ENCODE results near the gene IDH3A.

IDH3A gene

DNA sequence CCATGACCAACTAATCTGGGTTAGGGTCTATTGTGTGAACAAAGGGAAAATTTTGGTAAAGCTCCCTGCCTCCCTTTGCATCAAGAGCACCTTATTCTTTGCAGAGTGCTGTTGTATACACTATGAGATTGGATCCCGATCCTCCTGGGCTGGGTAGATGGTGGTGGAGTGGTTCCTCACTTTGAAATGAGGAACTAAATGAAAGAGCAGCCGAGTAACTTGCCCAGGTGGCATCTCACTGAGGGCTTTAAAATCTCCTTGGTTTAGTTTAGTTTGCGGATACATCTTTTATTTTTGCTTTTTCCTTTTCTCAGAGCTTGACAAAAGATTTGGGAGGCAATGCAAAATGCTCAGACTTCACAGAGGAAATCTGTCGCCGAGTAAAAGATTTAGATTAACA is 19.4 kb downstream of the IDH3A start:
- Histone ChIP-seq H3K36me3 (ENCODE audit: control insufficient read depth, insufficient read depth, low read length) (peaks cover 68% of the 10 kb centered on the region), H3K4me3 (ENCODE audit: extremely low read depth, insufficient read depth, low read length, poor library complexity, severe bottlenecking) (no peak overlapping the region), H3K9me3 (ENCODE audit: control insufficient read depth, low read length) (no peaks in the 10 kb centered on the region), H3K4me1 (ENCODE audit: control insufficient read depth, insufficient read depth, low read length, poor library complexity, severe bottlenecking) (no peaks in the 10 kb centered on the region), H3K27ac (ENCODE audit: low read depth, low read length, severe bottlenecking) (no peak overlapping the region)
- WGBS, 2 experiments (ENCODE audit: insufficient coverage in 2 of 2), result 88 to 95% methylated on average over 4 of the region's 5 CpGs

- Histone ChIP-seq H3K4me3 (ENCODE audit: extremely low read depth, insufficient read depth, low read length, poor library complexity, severe bottlenecking) (no peak overlapping the region), H3K9me3 (ENCODE audit: control insufficient read depth, low read length) (no peaks in the 10 kb centered on the region), H3K4me1 (ENCODE audit: control insufficient read depth, insufficient read depth, low read length, poor library complexity, severe bottlenecking) (no peaks in the 10 kb centered on the region), H3K27ac (ENCODE audit: low read depth, low read length, severe bottlenecking) (no peak overlapping the region), H3K36me3 (ENCODE audit: control insufficient read depth, insufficient read depth, low read length) (peaks cover 53% of the 10 kb centered on the region)
- WGBS, 2 experiments (ENCODE audit: insufficient coverage in 2 of 2), result 95% methylated on average over 12 to 15 of the region's 17 CpGs
These were observed 21.9 kb downstream of the IDH3A start for GRCh38 chr15:78170848-78171773.

- 91 to 97% methylated on average over 7 of the region's 9 CpGs for WGBS, 2 experiments (ENCODE audit: insufficient coverage in 2 of 2)
- H3K36me3 ChIP-seq (ENCODE audit: control insufficient read depth, insufficient read depth, low read length), result peaks cover 44% of the 10 kb centered on the region
- no peak overlapping the region for H3K27ac ChIP-seq (ENCODE audit: low read depth, low read length, severe bottlenecking)
- H3K9me3 ChIP-seq (ENCODE audit: control insufficient read depth, low read length), result no peaks in the 10 kb centered on the region
- H3K4me1 ChIP-seq (ENCODE audit: control insufficient read depth, insufficient read depth, low read length, poor library complexity, severe bottlenecking), result no peaks in the 10 kb centered on the region
- no peak overlapping the region for H3K4me3 ChIP-seq (ENCODE audit: extremely low read depth, insufficient read depth, low read length, poor library complexity, severe bottlenecking)
These were observed 22.8 kb downstream of the IDH3A start for GRCh38 chr15:78171864-78172472.

GRCh38 chr15:78174401-78174800 is 25.2 kb downstream of the IDH3A start:
- peaks cover 25% of the 10 kb centered on the region for H3K36me3 ChIP-seq (ENCODE audit: control insufficient read depth, insufficient read depth, low read length)
- H3K9me3 ChIP-seq (ENCODE audit: control insufficient read depth, low read length), result no peaks in the 10 kb centered on the region
- no peak overlapping the region for H3K27ac ChIP-seq (ENCODE audit: low read depth, low read length, severe bottlenecking)
- no peaks in the 10 kb centered on the region for H3K4me1 ChIP-seq (ENCODE audit: control insufficient read depth, insufficient read depth, low read length, poor library complexity, severe bottlenecking)
- no peak overlapping the region for H3K4me3 ChIP-seq (ENCODE audit: extremely low read depth, insufficient read depth, low read length, poor library complexity, severe bottlenecking)
- WGBS, 2 experiments (ENCODE audit: insufficient coverage in 2 of 2), result 84 to 89% methylated on average over 5 to 9 of the region's 9 CpGs

DNA sequence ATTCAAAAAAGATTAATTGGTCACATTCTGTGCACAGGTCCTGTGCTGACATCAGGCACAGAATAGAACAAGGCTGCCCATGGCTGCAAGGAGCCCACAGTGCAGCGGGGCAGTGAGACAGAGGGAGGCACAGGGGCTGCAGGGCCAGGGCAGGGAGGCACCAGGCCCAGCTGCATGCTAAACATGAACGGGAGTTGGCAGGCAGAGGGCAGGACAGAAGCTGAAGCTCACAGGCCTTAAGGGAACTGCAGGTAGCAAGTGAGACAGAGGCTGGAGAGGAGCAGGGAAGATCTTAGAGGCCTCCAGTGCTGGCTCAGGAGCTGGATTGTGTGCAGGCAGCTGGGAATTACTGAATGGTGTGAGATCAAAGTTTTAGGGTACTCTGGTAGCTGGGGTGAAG is 26.2 kb downstream of the IDH3A start:
- Histone ChIP-seq H3K4me3 (ENCODE audit: extremely low read depth, insufficient read depth, low read length, poor library complexity, severe bottlenecking) (no peak overlapping the region), H3K9me3 (ENCODE audit: control insufficient read depth, low read length) (no peaks in the 10 kb centered on the region), H3K4me1 (ENCODE audit: control insufficient read depth, insufficient read depth, low read length, poor library complexity, severe bottlenecking) (no peaks in the 10 kb centered on the region), H3K36me3 (ENCODE audit: control insufficient read depth, insufficient read depth, low read length) (peaks cover 21% of the 10 kb centered on the region), H3K27ac (ENCODE audit: low read depth, low read length, severe bottlenecking) (no peak overlapping the region)
- 89 to 95% methylated on average over 2 of the region's 2 CpGs for whole genome bisulfite sequencing, 2 experiments (ENCODE audit: insufficient coverage in 2 of 2)

DNA sequence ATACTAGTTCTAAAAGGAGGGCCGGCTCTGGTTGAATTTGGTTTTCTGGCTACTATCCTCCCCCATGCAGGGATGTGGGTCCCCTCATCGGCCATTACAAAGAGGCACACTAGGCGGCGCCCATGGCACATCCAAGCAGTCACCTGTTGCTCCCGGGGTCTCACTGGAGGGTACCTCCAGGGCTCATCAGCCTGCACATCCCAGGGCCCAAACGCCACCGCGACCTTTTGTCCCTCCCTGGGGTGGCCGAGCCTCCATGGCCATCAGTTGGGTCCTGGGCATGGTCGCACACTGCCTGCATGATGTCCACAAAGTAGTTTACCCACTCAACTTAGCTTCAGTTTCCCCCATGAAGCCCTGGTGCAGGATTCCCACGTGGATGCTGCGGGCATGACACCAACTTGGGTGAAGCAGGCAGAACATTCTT is 28.3 kb downstream of the IDH3A start:
- Histone ChIP-seq H3K9me3 (ENCODE audit: control insufficient read depth, low read length) (no peaks in the 10 kb centered on the region), H3K4me3 (ENCODE audit: extremely low read depth, insufficient read depth, low read length, poor library complexity, severe bottlenecking) (no peak overlapping the region), H3K4me1 (ENCODE audit: control insufficient read depth, insufficient read depth, low read length, poor library complexity, severe bottlenecking) (no peaks in the 10 kb centered on the region), H3K36me3 (ENCODE audit: control insufficient read depth, insufficient read depth, low read length) (no peaks in the 10 kb centered on the region), H3K27ac (ENCODE audit: low read depth, low read length, severe bottlenecking) (no peak overlapping the region)
- WGBS, 2 experiments (ENCODE audit: insufficient coverage in 2 of 2), result 17 to 23% methylated on average over 8 to 10 of the region's 12 CpGs

- H3K4me3 ChIP-seq (ENCODE audit: extremely low read depth, insufficient read depth, low read length, poor library complexity, severe bottlenecking), result no peak overlapping the region
- no peaks in the 10 kb centered on the region for H3K9me3 ChIP-seq (ENCODE audit: control insufficient read depth, low read length)
- 85 to 86% methylated on average over 4 to 5 of the region's 6 CpGs for WGBS, 2 experiments (ENCODE audit: insufficient coverage in 2 of 2)
- H3K36me3 ChIP-seq (ENCODE audit: control insufficient read depth, insufficient read depth, low read length), result no peaks in the 10 kb centered on the region
- no peaks in the 10 kb centered on the region for H3K4me1 ChIP-seq (ENCODE audit: control insufficient read depth, insufficient read depth, low read length, poor library complexity, severe bottlenecking)
- H3K27ac ChIP-seq (ENCODE audit: low read depth, low read length, severe bottlenecking), result no peak overlapping the region
These were observed 28.9 kb downstream of the IDH3A start for GRCh38 chr15:78178064-78178463.

DNA sequence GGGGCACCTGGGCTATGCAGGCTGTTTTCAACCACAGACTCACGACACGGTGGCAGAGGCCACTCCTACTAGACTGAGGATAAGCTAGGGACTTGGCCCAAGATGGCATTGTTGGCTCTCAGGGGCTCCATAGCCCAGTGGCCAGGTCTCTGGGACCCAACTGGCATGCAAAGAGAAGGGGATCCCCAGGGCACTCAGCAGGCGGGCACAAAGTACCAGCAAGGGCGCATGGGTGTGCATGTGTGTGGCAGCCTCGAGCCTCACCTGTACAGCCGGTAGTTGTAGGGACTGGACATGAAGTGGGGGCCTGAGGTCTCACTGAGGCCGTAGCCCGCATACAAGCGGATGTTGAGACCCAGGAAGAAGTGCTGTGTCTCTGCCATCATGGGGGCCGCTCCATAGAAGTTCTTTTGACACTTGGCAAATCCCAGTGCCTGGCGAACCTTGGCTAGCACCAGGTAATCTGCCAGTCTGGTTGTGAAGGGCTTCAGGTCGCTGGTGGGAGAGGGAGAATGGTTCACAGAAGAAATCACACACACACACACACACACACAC is 30.2 kb downstream of the IDH3A start:
- Histone ChIP-seq H3K4me1 (ENCODE audit: control insufficient read depth, insufficient read depth, low read length, poor library complexity, severe bottlenecking) (no peaks in the 10 kb centered on the region), H3K27ac (ENCODE audit: low read depth, low read length, severe bottlenecking) (no peak overlapping the region), H3K4me3 (ENCODE audit: extremely low read depth, insufficient read depth, low read length, poor library complexity, severe bottlenecking) (no peak overlapping the region), H3K36me3 (ENCODE audit: control insufficient read depth, insufficient read depth, low read length) (no peaks in the 10 kb centered on the region), H3K9me3 (ENCODE audit: control insufficient read depth, low read length) (no peaks in the 10 kb centered on the region)
- WGBS, 2 experiments (ENCODE audit: insufficient coverage in 2 of 2), result 90 to 93% methylated on average over 9 to 10 of the region's 12 CpGs

DNA sequence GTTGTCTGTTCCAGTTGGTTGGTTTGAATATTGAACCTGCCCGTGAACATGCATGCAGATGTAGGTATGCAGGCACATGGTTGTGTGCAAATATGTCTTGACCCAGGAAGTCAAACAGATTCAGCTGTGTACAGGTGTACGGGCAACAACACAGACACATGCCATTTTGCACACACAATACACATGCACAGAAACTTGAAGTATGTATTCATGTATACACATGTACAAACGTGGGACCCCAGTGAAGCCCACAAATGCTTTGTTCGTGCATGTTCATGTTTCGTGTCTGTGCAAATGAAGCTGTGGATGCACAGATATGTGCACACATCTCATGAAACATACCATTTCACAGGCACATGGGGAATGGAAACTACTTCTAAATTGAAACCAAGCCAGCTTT is 30.7 kb downstream of the IDH3A start:
- WGBS, 2 experiments (ENCODE audit: insufficient coverage in 2 of 2), result 96 to 100% methylated on average over 3 of the region's 5 CpGs
- Histone ChIP-seq H3K9me3 (ENCODE audit: control insufficient read depth, low read length) (no peaks in the 10 kb centered on the region), H3K36me3 (ENCODE audit: control insufficient read depth, insufficient read depth, low read length) (no peaks in the 10 kb centered on the region)

GRCh38 chr15:78182336-78182700 is 33.2 kb downstream of the IDH3A start:
- Histone ChIP-seq H3K36me3 (ENCODE audit: control insufficient read depth, insufficient read depth, low read length) (no peaks in the 10 kb centered on the region), H3K27ac (ENCODE audit: low read depth, low read length, severe bottlenecking) (no peak overlapping the region), H3K4me3 (ENCODE audit: extremely low read depth, insufficient read depth, low read length, poor library complexity, severe bottlenecking) (no peak overlapping the region), H3K9me3 (ENCODE audit: control insufficient read depth, low read length) (no peaks in the 10 kb centered on the region), H3K4me1 (ENCODE audit: control insufficient read depth, insufficient read depth, low read length, poor library complexity, severe bottlenecking) (no peaks in the 10 kb centered on the region)
- WGBS, 2 experiments (ENCODE audit: insufficient coverage in 2 of 2), result 91 to 100% methylated on average over 3 to 4 of the region's 5 CpGs

More for the DNA sequence above, 30.7 kb downstream of the IDH3A start:
- Histone ChIP-seq H3K4me1 (ENCODE audit: control insufficient read depth, insufficient read depth, low read length, poor library complexity, severe bottlenecking) (no peaks in the 10 kb centered on the region), H3K27ac (ENCODE audit: low read depth, low read length, severe bottlenecking) (no peak overlapping the region), H3K4me3 (ENCODE audit: extremely low read depth, insufficient read depth, low read length, poor library complexity, severe bottlenecking) (no peak overlapping the region)

- no CpG with 5 or more reads among the region's 4 CpGs for WGBS, 2 experiments (ENCODE audit: insufficient coverage in 2 of 2)
- no peaks in the 10 kb centered on the region for H3K36me3 ChIP-seq (ENCODE audit: control insufficient read depth, insufficient read depth, low read length)
- no peak overlapping the region for H3K4me3 ChIP-seq (ENCODE audit: extremely low read depth, insufficient read depth, low read length, poor library complexity, severe bottlenecking)
- no peaks in the 10 kb centered on the region for H3K4me1 ChIP-seq (ENCODE audit: control insufficient read depth, insufficient read depth, low read length, poor library complexity, severe bottlenecking)
- no peaks in the 10 kb centered on the region for H3K9me3 ChIP-seq (ENCODE audit: control insufficient read depth, low read length)
- H3K27ac ChIP-seq (ENCODE audit: low read depth, low read length, severe bottlenecking), result no peak overlapping the region
These were observed 33.7 kb downstream of the IDH3A start for GRCh38 chr15:78182821-78183220.
